Measurements from ENCODE around the gene ITLN1.

- TF ChIP-seq CTCF (optimal IDR thresholded peaks at IDR 0.05 in 1 of 3, IDR thresholded peaks at IDR 0.05 in 1 of 3, conservative IDR thresholded peaks at IDR 0.05 in 1 of 3; ENCODE audit: extremely low read depth in 1 of 3, insufficient read depth in 2 of 3, low read length in 3 of 3) (no peak), EZH2 (IDR thresholded peaks at IDR 0.05; ENCODE audit: low read length) (no peak)
Measured at GRCh38 chr1:160853754-160854153, 31.2 kb downstream of the ITLN1 start.

All from keratinocyte (primary cell).